ENCODE measurements around the gene NUDT1. TPM values are rescaled to one million over a fixed set of nuclear protein-coding genes. Genes with fewer than 3 reads are reported as not detected.

The NUDT1 gene
- total RNA-seq, 1 donor from 2014 or later = 21.0 TPM

DNA sequence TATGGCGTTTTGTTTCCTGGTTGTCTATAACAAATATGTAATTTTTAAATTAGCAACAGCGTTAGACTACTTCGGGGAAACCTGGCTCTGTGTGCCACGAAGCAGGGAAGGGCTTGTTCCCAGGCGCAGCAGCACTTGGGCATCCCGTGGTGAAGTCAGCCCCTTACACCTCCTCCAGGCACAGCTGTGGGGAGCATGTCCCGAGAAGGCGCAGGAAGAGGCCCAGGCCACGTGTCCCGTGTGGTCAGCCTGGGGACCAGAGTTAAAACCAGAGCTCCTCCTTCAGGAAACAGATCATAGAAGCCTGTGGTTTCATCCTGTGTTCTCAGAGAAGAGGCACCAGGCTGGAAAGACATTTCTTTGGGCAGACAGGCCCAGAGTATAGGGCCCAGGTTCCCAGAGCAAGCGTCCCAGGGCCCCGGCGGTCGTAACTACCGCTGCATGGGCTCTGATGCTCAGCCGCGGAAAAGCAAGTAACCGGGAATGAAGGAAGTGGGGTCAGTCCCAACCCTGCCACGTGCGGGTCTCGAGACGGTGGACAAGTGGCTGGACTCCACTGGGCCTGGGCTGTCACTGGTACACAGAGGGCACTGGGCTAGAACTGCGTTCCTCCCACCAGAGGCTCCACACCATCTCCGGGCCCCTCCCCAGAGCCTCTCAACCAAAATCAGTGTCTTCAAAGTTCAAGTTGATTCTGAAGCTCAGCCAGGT is 7.1 kb downstream of the NUDT1 start:
- H3K36me3 ChIP-seq (ENCODE audit: control insufficient read depth, insufficient read depth, low read length) = no peaks in the 10 kb centered on the region
- no peak overlapping the region for H3K4me3 ChIP-seq (ENCODE audit: low read depth, low read length)
- DNase-seq (ENCODE audit: low read depth) = no peak
- TF ChIP-seq, protein P1, sequence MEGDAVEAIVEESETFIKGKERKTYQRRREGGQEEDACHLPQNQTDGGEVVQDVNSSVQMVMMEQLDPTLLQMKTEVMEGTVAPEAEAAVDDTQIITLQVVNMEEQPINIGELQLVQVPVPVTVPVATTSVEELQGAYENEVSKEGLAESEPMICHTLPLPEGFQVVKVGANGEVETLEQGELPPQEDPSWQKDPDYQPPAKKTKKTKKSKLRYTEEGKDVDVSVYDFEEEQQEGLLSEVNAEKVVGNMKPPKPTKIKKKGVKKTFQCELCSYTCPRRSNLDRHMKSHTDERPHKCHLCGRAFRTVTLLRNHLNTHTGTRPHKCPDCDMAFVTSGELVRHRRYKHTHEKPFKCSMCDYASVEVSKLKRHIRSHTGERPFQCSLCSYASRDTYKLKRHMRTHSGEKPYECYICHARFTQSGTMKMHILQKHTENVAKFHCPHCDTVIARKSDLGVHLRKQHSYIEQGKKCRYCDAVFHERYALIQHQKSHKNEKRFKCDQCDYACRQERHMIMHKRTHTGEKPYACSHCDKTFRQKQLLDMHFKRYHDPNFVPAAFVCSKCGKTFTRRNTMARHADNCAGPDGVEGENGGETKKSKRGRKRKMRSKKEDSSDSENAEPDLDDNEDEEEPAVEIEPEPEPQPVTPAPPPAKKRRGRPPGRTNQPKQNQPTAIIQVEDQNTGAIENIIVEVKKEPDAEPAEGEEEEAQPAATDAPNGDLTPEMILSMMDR (IDR thresholded peaks at IDR 0.05; ENCODE audit: insufficient read depth, low read length, poor library complexity, severe bottlenecking) = no peak
- H3K27me3 ChIP-seq (ENCODE audit: control insufficient read depth, insufficient read depth, low read length) = no peaks in the 10 kb centered on the region

DNA sequence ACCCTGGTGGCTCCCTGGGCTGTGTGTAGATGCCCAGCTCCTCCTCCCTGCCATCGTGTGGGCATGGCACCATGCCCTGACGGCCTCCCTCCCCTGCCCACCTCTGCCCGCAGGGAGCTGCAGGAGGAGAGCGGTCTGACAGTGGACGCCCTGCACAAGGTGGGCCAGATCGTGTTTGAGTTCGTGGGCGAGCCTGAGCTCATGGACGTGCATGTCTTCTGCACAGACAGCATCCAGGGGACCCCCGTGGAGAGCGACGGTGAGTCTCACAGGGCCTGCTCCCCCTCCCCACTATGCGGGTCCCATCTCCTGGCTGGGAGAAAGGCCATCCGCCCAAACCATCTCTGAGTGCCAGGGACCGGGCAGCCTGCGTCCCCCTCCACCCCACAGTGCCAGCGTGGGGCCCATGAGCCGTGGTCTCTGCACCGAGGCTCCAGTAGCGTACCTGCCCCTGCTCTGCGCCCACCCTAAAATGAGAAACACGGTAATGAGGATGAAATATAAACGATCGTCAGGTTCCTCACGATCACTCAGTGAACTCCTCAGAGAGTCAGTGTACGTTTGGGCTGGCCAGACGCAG is 7.8 kb downstream of the NUDT1 start:
- DNase-seq (ENCODE audit: low read depth) = no peak
- Histone ChIP-seq H3K4me3 (ENCODE audit: low read depth, low read length) (no peak overlapping the region), H3K27me3 (ENCODE audit: control insufficient read depth, insufficient read depth, low read length) (no peaks in the 10 kb centered on the region), H3K36me3 (ENCODE audit: control insufficient read depth, insufficient read depth, low read length) (no peaks in the 10 kb centered on the region)
- TF ChIP-seq, protein P1 (IDR thresholded peaks at IDR 0.05; ENCODE audit: insufficient read depth, low read length, poor library complexity, severe bottlenecking) = no peak

DNA sequence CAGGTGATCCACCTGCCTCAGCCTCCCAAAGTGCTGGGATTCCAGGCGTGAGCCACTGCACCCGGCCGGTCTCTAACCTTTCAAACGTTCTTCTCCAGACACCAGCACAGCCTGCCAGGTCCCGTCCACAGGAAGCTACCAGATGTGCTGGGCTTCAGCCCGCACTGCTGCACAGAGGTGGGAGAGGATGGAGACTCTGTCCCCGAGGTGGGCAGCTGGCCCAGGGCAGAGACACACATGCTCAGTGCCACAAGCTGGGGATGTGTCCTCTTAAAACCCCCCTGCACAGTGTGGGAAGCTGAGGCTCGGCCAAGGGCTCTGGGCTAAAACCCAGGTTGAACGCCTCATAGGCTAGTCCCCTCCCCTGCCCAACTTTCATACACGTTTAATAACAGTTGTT is 9.4 kb downstream of the NUDT1 start:
- DNase-seq (ENCODE audit: low read depth) = no peak
- no peaks in the 10 kb centered on the region for H3K36me3 ChIP-seq (ENCODE audit: control insufficient read depth, insufficient read depth, low read length)

DNA sequence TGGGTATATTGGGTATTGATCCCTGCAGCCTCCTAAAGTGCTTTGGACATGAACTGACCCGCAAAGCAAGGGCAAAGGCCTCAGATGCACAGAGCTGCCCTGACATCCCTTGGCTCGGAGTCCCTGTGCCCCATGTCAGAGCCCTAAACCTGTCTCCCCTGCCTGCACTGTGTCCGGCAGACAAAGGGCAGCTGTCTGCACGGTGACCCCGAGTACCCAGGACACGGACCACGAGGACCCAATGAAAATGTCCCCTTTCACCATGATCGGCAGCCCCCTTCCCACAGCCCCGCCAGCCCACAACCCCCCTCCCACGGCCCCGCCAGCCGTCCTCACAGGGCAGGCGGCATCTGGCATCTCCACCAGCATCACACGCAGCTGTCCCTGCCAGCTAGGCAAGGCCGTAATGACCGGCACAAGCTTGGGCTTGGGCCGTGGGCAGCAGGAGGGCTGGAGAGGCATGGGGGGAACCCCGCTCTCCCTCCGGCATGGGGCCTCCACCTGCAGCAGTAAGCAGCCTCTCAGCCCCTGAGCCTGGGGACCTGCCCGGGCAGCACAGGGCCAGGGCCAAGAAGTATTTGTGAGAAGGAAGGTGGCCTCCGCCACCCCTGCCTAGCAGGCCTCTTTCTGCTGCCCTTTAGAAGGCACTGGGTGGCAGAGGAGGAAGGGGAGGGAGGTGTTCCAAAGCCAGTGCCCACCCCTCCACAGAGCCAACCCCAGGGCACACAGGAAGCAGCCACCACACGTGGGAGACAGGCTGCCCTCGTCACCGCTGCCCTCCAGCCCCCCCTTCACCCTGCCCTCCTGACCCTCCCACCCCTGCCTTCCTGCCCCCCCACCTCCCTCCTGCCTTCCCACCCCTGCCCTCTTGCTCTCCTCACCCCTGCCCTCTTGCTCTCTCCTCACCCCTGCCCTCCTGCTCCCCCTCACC is 10.1 kb downstream of the NUDT1 start:
- no peaks in the 10 kb centered on the region for H3K36me3 ChIP-seq (ENCODE audit: control insufficient read depth, insufficient read depth, low read length)
- H3K4me3 ChIP-seq (ENCODE audit: low read depth, low read length) = no peak overlapping the region
- TF ChIP-seq, protein P1 (IDR thresholded peaks at IDR 0.05; ENCODE audit: insufficient read depth, low read length, poor library complexity, severe bottlenecking) = no peak
- H3K27me3 ChIP-seq (ENCODE audit: control insufficient read depth, insufficient read depth, low read length) = no peaks in the 10 kb centered on the region
- no peak for DNase-seq (ENCODE audit: low read depth)

More for the DNA sequence above, 9.4 kb downstream of the NUDT1 start:
- TF ChIP-seq, protein P1 (IDR thresholded peaks at IDR 0.05; ENCODE audit: insufficient read depth, low read length, poor library complexity, severe bottlenecking) = no peak
- no peak overlapping the region for H3K4me3 ChIP-seq (ENCODE audit: low read depth, low read length)
- no peaks in the 10 kb centered on the region for H3K27me3 ChIP-seq (ENCODE audit: control insufficient read depth, insufficient read depth, low read length)

DNA sequence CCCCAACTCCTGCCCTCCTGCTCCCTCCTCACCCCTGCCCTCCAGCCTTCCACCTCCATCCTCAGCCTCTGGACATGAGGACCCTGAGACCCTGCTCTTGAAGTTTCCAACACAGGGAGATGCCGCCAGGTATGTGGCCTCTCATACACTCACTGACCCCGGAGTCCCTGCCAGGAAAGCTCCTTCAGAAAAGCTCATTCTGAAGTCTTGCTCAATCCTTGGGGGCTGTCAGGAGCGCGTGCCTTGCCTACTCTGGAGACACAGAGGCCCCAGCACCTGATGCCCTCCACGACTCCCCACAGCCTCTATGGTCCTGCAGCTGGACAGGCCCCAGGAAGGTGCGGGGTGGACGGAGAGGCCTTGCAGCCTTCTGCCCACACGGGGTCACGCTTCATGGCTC is 11.0 kb downstream of the NUDT1 start:
- Histone ChIP-seq H3K4me3 (ENCODE audit: low read depth, low read length) (no peak overlapping the region), H3K27me3 (ENCODE audit: control insufficient read depth, insufficient read depth, low read length) (no peaks in the 10 kb centered on the region), H3K36me3 (ENCODE audit: control insufficient read depth, insufficient read depth, low read length) (no peaks in the 10 kb centered on the region)
- TF ChIP-seq, protein P1 (IDR thresholded peaks at IDR 0.05; ENCODE audit: insufficient read depth, low read length, poor library complexity, severe bottlenecking) = no peak
- no peak for DNase-seq (ENCODE audit: low read depth)
